ENCODE measurements around the gene SS18L1.

DNA sequence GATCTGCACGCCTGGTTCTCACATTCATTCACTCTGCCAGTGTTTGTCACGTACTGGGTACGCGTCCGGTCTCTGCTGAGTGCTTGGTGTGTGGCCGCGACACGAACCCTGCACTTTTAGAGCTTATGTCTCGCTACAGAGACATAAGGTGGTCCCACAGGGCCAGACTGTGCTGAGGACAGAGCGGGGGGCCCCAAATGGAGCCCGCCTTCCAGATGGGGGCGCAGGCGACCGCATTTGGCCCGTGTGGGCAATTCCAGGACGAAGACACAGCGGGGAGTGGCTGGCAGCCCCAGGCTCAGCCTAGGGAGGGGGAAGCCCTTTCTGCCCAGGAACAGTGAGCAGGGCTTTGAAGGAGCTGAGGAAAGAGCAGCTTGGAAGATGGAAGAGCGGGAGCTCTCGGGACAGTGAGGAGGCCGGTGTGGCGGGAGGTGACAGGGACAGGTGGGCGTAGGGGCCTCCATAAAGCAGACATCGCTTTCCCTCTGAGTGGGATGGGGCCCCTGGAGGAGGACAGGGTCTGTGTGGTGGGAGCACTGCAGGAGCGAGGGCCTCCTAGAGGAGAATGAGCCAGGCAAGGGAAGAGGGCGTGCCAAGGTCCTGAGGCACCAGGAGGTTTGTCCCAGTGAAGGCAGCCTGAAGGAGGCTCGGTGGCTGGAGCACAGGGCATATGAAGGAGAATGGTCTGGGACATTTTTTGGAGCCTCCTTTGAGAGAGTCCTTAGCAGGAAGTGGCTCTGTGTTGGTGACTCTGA, 31.5 kb downstream of the SS18L1 start:
- no peak for TF ChIP-seq EP300 (IDR thresholded peaks at IDR 0.05)
- TF ChIP-seq, protein P1, sequence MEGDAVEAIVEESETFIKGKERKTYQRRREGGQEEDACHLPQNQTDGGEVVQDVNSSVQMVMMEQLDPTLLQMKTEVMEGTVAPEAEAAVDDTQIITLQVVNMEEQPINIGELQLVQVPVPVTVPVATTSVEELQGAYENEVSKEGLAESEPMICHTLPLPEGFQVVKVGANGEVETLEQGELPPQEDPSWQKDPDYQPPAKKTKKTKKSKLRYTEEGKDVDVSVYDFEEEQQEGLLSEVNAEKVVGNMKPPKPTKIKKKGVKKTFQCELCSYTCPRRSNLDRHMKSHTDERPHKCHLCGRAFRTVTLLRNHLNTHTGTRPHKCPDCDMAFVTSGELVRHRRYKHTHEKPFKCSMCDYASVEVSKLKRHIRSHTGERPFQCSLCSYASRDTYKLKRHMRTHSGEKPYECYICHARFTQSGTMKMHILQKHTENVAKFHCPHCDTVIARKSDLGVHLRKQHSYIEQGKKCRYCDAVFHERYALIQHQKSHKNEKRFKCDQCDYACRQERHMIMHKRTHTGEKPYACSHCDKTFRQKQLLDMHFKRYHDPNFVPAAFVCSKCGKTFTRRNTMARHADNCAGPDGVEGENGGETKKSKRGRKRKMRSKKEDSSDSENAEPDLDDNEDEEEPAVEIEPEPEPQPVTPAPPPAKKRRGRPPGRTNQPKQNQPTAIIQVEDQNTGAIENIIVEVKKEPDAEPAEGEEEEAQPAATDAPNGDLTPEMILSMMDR (IDR thresholded peaks at IDR 0.05): no peak
